HG02840 (cell line): ENCODE data around the gene AMY1B.
"Not testable (repeated sequence)": the region's sequence is repeated elsewhere in the genome, so short reads cannot be mapped to it uniquely, and the experiment has no call there.

ENCODE experiments used
- ATAC-seq: cut with Tn5 transposase; IDR thresholded peaks from one replicate; pipeline ENCODE4 v1.9.1; 2021; ENCODE audit warnings: mild to moderate bottlenecking, moderate library complexity, moderate number of reproducible peaks; ENCODE audit not compliant: unreplicated experiment, low FRiP score

Gene AMY1B

DNA sequence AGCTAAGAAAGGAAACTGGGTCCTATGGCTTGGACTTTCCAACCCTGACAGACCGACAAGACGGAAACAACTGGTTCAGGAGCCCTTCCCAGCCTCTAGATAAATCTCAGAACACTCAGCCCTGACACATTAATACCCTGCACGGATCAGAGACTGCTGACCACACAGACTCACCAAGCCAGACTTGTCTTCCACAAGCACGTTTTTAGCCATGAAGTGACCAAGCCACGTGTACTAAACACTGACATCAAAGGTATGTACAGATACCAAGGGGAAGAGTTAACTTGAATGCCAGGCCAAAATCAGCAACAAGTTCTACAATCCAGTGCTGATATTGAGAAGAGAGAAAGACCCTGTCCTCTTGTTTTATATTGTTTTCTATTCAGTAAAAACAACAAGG, at the start of gene AMY1B:
Gene AMY1B (minus strand): TSS at position 101 of the 400 bp plus-strand sequence. CDS start 571 bp downstream, outside the sequence.
- not testable (repeated sequence) for ATAC-seq

DNA sequence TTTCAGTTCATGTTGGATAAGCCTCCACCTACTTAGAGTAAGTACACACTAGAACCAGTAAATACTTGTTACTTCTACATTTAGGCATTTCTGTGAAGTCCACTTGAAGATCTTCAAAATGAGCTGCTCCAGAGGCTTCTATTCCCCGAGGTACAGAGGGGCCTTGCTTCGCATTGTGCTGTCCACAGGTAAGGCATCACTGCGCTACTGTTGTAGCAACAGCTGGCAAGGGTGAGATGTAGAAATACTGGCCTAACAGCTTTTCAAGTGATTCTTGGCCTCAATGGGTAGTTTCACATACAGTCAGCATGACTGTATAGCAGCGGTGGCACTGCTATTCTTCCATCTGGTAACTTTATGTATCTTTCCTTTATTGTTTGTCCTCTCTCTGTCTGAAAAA, 49.0 kb upstream of the AMY1B start:
- ATAC-seq, result not testable (repeated sequence)

DNA sequence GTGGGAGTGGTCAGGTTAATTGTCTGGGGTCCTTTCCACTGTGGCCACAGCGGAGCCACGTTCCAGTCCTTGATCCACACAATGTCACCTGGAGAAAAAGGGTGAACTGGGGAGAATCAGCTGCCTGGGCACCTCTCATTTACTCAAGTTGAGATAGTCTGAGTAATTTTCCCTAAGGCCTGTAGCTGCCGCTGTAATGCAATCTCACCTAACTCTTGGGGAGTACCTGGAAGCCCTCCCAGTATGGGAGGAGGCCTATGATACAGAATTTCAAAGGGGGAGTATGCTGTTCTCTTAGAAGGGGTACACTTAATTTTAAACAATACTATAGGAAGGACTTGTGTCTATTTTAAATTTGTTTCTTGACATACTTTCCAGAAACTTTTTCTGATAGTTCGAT, 48.4 kb upstream of the AMY1B start:
- not testable (repeated sequence) for ATAC-seq

DNA sequence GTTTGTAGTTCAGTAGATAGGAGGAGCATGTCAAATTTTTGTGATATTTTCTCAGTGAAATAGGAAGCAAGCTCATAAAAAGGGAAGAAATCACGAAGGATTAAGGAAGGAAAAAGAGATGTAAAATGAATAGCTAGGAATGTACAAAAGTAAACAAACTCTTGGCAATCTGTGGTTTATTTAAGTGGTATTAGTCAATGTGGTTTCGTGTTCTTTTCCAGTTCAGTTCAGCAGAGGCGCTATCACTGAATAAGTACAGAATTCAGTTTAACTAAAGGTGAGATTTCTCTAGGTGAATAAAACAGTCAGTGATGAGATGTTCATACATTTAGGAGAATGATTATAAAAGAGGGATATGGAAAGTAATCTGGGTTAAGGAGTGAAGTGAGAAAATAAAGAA, 42.0 kb upstream of the AMY1B start:
- not testable (repeated sequence) for ATAC-seq

DNA sequence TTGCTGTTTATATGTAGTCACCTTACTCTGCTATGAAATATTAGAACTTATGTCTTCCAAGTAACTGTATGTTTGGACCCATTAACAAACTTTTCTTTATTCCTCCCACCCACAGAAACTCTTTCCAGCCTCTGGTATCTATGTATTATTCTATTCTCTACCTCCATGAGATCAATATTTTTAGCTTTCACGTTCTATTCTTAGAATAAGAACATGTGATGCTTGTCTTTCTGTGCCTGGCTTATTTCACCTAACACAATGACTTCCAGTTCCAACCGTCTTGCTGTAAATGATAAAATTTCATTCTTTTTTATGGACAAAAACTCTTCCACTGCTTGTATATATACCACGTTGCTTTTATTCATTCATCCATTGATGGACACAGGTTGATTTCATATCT, 39.3 kb upstream of the AMY1B start:
- ATAC-seq, result not testable (repeated sequence)

DNA sequence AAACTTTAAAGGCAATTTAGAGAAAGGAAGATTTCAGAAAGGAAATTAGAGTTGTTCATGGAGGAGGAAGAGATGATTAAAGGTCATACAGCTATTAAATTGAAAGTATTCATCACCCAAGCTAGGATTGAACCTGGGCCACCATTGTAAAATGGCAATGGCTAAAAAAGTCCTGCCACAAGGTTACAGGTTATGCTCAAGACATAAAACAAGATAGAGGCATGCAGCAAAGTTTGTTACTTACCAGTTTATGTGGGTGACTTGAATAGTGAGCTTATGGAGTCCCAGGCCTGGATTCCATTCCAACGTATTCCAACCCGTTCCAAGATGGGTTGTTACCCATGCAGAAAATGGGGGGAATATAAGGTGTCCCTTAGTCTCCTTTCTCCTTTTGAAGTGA, 25.5 kb upstream of the AMY1B start:
- ATAC-seq, result not testable (repeated sequence)

DNA sequence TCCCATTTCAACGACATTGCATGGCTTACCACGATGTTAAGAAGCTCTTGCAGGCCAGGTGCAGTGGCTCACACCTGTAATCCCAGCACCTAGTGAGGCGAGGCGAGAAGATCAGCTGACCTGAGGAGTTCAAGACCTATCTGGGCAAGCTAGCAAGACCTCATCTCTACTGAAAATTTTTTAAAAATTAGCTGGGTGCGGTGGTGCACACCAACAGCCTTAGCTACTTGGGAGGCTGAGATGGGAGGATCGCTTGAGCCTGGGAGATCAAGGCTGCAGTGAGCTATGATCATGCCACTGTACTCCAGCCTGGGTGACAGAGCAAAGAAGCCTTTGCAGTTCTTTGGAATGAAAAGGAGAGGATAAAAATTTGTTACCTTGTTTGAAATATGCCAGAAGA, 21.4 kb upstream of the AMY1B start:
- not testable (repeated sequence) for ATAC-seq

DNA sequence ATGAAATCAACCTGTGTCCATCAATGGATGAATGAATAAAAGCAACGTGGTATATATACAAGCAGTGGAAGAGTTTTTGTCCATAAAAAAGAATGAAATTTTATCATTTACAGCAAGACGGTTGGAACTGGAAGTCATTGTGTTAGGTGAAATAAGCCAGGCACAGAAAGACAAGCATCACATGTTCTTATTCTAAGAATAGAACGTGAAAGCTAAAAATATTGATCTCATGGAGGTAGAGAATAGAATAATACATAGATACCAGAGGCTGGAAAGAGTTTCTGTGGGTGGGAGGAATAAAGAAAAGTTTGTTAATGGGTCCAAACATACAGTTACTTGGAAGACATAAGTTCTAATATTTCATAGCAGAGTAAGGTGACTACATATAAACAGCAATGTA, 14.4 kb upstream of the AMY1B start:
- ATAC-seq, result not testable (repeated sequence)

DNA sequence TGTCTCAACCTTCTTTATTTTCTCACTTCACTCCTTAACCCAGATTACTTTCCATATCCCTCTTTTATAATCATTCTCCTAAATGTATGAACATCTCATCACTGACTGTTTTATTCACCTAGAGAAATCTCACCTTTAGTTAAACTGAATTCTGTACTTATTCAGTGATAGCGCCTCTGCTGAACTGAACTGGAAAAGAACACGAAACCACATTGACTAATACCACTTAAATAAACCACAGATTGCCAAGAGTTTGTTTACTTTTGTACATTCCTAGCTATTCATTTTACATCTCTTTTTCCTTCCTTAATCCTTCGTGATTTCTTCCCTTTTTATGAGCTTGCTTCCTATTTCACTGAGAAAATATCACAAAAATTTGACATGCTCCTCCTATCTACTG, 11.7 kb upstream of the AMY1B start:
- not testable (repeated sequence) for ATAC-seq

DNA sequence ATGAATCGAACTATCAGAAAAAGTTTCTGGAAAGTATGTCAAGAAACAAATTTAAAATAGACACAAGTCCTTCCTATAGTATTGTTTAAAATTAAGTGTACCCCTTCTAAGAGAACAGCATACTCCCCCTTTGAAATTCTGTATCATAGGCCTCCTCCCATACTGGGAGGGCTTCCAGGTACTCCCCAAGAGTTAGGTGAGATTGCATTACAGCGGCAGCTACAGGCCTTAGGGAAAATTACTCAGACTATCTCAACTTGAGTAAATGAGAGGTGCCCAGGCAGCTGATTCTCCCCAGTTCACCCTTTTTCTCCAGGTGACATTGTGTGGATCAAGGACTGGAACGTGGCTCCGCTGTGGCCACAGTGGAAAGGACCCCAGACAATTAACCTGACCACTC, 5.2 kb upstream of the AMY1B start:
- ATAC-seq, result not testable (repeated sequence)

DNA sequence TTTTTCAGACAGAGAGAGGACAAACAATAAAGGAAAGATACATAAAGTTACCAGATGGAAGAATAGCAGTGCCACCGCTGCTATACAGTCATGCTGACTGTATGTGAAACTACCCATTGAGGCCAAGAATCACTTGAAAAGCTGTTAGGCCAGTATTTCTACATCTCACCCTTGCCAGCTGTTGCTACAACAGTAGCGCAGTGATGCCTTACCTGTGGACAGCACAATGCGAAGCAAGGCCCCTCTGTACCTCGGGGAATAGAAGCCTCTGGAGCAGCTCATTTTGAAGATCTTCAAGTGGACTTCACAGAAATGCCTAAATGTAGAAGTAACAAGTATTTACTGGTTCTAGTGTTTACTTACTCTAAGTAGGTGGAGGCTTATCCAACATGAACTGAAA, 4.7 kb upstream of the AMY1B start:
- ATAC-seq, result not testable (repeated sequence)

DNA sequence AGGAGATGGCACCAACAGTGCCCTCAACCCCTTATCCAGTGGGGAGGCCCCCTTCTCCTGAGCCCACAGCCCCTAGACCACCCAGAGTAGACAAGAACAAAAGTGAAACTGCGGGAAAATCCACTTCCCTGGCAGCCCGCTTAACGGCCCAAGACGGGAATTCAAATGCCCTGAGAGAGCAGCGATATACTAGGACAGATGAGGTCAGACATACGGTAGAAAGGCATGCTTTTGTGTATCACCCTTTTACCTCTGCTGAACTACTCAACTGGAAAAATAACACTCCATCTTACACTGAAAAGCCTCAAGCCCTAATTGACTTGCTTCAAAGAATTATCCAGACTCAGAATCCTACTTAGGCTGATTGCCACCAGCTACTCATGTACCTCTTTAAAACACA, 1.4 kb upstream of the AMY1B start:
- ATAC-seq, result not testable (repeated sequence)

DNA sequence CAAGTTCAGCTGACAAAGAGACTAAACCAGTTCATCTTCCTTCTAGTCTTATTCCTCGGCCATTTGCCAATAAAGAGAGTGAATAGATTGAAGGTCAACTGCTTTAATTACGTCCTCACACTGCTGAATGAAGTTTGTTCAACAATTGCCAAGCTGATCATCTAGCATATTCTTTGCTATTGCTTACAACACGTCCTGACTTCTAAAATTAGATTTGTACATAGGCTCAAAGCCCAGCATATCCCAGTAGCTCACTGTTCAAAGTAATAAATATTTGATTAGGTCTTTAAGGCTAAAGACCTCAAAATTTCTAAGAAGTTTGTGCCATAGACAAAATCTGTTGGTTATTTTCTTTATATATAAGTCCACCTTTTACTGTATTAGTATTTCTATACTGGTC, 19.7 kb downstream of the AMY1B start:
- ATAC-seq, result not testable (repeated sequence)

DNA sequence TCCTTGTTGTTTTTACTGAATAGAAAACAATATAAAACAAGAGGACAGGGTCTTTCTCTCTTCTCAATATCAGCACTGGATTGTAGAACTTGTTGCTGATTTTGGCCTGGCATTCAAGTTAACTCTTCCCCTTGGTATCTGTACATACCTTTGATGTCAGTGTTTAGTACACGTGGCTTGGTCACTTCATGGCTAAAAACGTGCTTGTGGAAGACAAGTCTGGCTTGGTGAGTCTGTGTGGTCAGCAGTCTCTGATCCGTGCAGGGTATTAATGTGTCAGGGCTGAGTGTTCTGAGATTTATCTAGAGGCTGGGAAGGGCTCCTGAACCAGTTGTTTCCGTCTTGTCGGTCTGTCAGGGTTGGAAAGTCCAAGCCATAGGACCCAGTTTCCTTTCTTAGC, 40.5 kb downstream of the AMY1B start, which contains the start of gene AMY1A:
Gene AMY1A (plus strand): TSS at position 301 of the 400 bp plus-strand sequence. CDS start 571 bp downstream, outside the sequence.
- not testable (repeated sequence) for ATAC-seq

DNA sequence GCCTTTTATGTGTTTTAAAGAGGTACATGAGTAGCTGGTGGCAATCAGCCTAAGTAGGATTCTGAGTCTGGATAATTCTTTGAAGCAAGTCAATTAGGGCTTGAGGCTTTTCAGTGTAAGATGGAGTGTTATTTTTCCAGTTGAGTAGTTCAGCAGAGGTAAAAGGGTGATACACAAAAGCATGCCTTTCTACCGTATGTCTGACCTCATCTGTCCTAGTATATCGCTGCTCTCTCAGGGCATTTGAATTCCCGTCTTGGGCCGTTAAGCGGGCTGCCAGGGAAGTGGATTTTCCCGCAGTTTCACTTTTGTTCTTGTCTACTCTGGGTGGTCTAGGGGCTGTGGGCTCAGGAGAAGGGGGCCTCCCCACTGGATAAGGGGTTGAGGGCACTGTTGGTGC, 41.9 kb downstream of the AMY1B start:
- not testable (repeated sequence) for ATAC-seq

DNA sequence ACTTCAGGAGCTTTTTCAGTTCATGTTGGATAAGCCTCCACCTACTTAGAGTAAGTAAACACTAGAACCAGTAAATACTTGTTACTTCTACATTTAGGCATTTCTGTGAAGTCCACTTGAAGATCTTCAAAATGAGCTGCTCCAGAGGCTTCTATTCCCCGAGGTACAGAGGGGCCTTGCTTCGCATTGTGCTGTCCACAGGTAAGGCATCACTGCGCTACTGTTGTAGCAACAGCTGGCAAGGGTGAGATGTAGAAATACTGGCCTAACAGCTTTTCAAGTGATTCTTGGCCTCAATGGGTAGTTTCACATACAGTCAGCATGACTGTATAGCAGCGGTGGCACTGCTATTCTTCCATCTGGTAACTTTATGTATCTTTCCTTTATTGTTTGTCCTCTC, 45.1 kb downstream of the AMY1B start:
- not testable (repeated sequence) for ATAC-seq

DNA sequence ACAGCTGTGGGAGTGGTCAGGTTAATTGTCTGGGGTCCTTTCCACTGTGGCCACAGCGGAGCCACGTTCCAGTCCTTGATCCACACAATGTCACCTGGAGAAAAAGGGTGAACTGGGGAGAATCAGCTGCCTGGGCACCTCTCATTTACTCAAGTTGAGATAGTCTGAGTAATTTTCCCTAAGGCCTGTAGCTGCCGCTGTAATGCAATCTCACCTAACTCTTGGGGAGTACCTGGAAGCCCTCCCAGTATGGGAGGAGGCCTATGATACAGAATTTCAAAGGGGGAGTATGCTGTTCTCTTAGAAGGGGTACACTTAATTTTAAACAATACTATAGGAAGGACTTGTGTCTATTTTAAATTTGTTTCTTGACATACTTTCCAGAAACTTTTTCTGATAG, 45.7 kb downstream of the AMY1B start:
- not testable (repeated sequence) for ATAC-seq

DNA sequence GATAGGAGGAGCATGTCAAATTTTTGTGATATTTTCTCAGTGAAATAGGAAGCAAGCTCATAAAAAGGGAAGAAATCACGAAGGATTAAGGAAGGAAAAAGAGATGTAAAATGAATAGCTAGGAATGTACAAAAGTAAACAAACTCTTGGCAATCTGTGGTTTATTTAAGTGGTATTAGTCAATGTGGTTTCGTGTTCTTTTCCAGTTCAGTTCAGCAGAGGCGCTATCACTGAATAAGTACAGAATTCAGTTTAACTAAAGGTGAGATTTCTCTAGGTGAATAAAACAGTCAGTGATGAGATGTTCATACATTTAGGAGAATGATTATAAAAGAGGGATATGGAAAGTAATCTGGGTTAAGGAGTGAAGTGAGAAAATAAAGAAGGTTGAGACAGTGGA, 52.1 kb downstream of the AMY1B start:
- ATAC-seq, result not testable (repeated sequence)

DNA sequence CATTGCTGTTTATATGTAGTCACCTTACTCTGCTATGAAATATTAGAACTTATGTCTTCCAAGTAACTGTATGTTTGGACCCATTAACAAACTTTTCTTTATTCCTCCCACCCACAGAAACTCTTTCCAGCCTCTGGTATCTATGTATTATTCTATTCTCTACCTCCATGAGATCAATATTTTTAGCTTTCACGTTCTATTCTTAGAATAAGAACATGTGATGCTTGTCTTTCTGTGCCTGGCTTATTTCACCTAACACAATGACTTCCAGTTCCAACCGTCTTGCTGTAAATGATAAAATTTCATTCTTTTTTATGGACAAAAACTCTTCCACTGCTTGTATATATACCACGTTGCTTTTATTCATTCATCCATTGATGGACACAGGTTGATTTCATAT, 54.8 kb downstream of the AMY1B start:
- ATAC-seq, result not testable (repeated sequence)
